WTC11 (cell line): ENCODE data around the gene SVIP. TPM values are rescaled to one million over a fixed set of nuclear protein-coding genes. Genes with fewer than 3 reads are reported as not detected.

ENCODE experiments used
- ATAC-seq: fragments of 200-7000 bp; cut with Tn5 transposase; 2 replicates; pipeline ENCODE4 v1.10.0; 2021; ENCODE audit warnings: mild to moderate bottlenecking, moderate library complexity
- CTCF ChIA-PET: fragments of 300-600 bp; sonication (Branson Sonifier 250); formaldehyde crosslinking; loops from one replicate; lab custom pipeline; 2021; ENCODE audit warnings: antibody characterized with exemption; lab: Charles Lee
- POLR2A ChIA-PET: fragments of 350-600 bp; sonication (Branson Sonifier 250); formaldehyde crosslinking; loops from one replicate; lab custom pipeline; 2021; ENCODE audit warnings: antibody characterized with exemption; lab: Charles Lee
- DNase-seq: peaks from one replicate; pipeline ENCODE4 v3.0.0; 2021; ENCODE audit warnings: low spot score
- H3K27ac Mint-ChIP-seq: 2 replicates; pipeline ENCODE4 v1.8.0; 2021; ENCODE audit warnings: mixed read lengths
- H3K27me3 Mint-ChIP-seq: 2 replicates; pipeline ENCODE4 v1.8.0; 2021; ENCODE audit warnings: low read depth, mild to moderate bottlenecking, moderate library complexity, mixed read lengths
- H3K36me3 Mint-ChIP-seq: 2 replicates; pipeline ENCODE4 v1.8.0; 2021; ENCODE audit warnings: mixed read lengths
- H3K4me1 Mint-ChIP-seq: 2 replicates; pipeline ENCODE4 v1.8.0; 2022; ENCODE audit warnings: mixed read lengths
- H3K4me3 Mint-ChIP-seq: 2 replicates; pipeline ENCODE4 v1.8.0; 2021; ENCODE audit warnings: mild to moderate bottlenecking, moderate library complexity, mixed read lengths
- H3K9me3 Mint-ChIP-seq: 2 replicates; pipeline ENCODE4 v1.8.0; 2021; ENCODE audit warnings: mixed read lengths
- ATF1 ChIP-seq: sonication (generic); formaldehyde crosslinking; IDR thresholded peaks from 2 replicates; pipeline ENCODE4 v1.8.1; 2023; ENCODE audit warnings: mild to moderate bottlenecking, moderate library complexity, missing genetic modification reagents
- EMX1 ChIP-seq: fragments of 250-450 bp; sonication (Bioruptor Pico); IDR thresholded peaks from 2 replicates; pipeline ENCODE4 v1.8.0; 2021; ENCODE audit warnings: mild to moderate bottlenecking
- ESRRA ChIP-seq: sonication (generic); formaldehyde crosslinking; IDR thresholded peaks from 2 replicates; pipeline ENCODE4 v1.8.1; 2022; ENCODE audit warnings: mild to moderate bottlenecking, missing genetic modification reagents, borderline replicate concordance
- ETV6 ChIP-seq: sonication (generic); formaldehyde crosslinking; IDR thresholded peaks from 2 replicates; pipeline ENCODE4 v1.8.1; 2022; ENCODE audit warnings: mild to moderate bottlenecking, missing genetic modification reagents
- GABPB1 ChIP-seq: sonication (generic); formaldehyde crosslinking; IDR thresholded peaks from 2 replicates; pipeline ENCODE4 v1.8.1; 2023; ENCODE audit warnings: mild to moderate bottlenecking, missing genetic modification reagents
- GTF2I ChIP-seq: fragments of 250-450 bp; sonication (Bioruptor Pico); conservative IDR thresholded peaks from 2 replicates; pipeline ENCODE4 v1.4.0; 2021; ENCODE audit warnings: mild to moderate bottlenecking
- IRF2 ChIP-seq: sonication (generic); formaldehyde crosslinking; IDR thresholded peaks from 2 replicates; pipeline ENCODE4 v1.8.0; 2022; ENCODE audit warnings: low read depth, missing genetic modification reagents, borderline replicate concordance
- KAT7 ChIP-seq: sonication (generic); formaldehyde crosslinking; IDR thresholded peaks from 2 replicates; pipeline ENCODE4 v1.8.1; 2023; ENCODE audit warnings: missing genetic modification reagents, mild to moderate bottlenecking, borderline replicate concordance
- NFATC4 ChIP-seq: fragments of 250-450 bp; sonication (Bioruptor Pico); IDR thresholded peaks from 2 replicates; pipeline ENCODE4 v1.9.0; 2021; ENCODE audit warnings: mild to moderate bottlenecking
- NFYB ChIP-seq: sonication (generic); formaldehyde crosslinking; conservative IDR thresholded peaks from 2 replicates; pipeline ENCODE4 v1.8.0; 2022; ENCODE audit warnings: low read depth, missing genetic modification reagents
- OVOL2 ChIP-seq: fragments of 250-450 bp; sonication (Bioruptor Pico); IDR thresholded peaks from 2 replicates; pipeline ENCODE4 v1.9.0; 2021; ENCODE audit warnings: mild to moderate bottlenecking, borderline replicate concordance
- SMAD4 ChIP-seq: sonication (generic); formaldehyde crosslinking; IDR thresholded peaks from 2 replicates; pipeline ENCODE4 v1.8.0; 2022; ENCODE audit warnings: mild to moderate bottlenecking, missing genetic modification reagents
- SP1 ChIP-seq: sonication (generic); formaldehyde crosslinking; conservative IDR thresholded peaks from 2 replicates; pipeline ENCODE4 v1.8.1; 2022; ENCODE audit warnings: missing genetic modification reagents
- TCF7 ChIP-seq: sonication (generic); formaldehyde crosslinking; IDR thresholded peaks from 2 replicates; pipeline ENCODE4 v1.8.0; 2022; ENCODE audit warnings: mild to moderate bottlenecking, low read depth, missing genetic modification reagents, moderate library complexity
- ZNF138 ChIP-seq: sonication (generic); formaldehyde crosslinking; conservative IDR thresholded peaks from 2 replicates; pipeline ENCODE4 v1.8.1; 2022; ENCODE audit warnings: mild to moderate bottlenecking, moderate library complexity, missing genetic modification reagents
- ZNF219 ChIP-seq: sonication (generic); formaldehyde crosslinking; IDR thresholded peaks from 2 replicates; pipeline ENCODE4 v1.8.0; 2023; ENCODE audit warnings: missing genetic modification reagents, mild to moderate bottlenecking, borderline replicate concordance
- ZNF317 ChIP-seq: sonication (generic); formaldehyde crosslinking; IDR thresholded peaks from 2 replicates; pipeline ENCODE4 v1.8.1; 2023; ENCODE audit warnings: low read depth, mild to moderate bottlenecking, moderate library complexity, missing genetic modification reagents, borderline replicate concordance
- ZNF423 ChIP-seq: fragments of 250-450 bp; sonication (Bioruptor Pico); IDR thresholded peaks from 2 replicates; pipeline ENCODE4 v2.1.2; 2022; ENCODE audit warnings: mild to moderate bottlenecking, moderate library complexity
- ZNF532 ChIP-seq: fragments of 250-450 bp; sonication (Bioruptor Pico); IDR thresholded peaks from 2 replicates; pipeline ENCODE4 v1.9.0; 2021; ENCODE audit warnings: mild to moderate bottlenecking, borderline replicate concordance
- ZNF671 ChIP-seq: fragments of 250-450 bp; sonication (Bioruptor Pico); IDR thresholded peaks from 2 replicates; pipeline ENCODE4 v1.8.0; 2021; ENCODE audit warnings: mild to moderate bottlenecking
- total RNA-seq: library from RNA; stranded (reverse); gene quantifications from 3 replicates; pipeline ENCODE4 v1.2.3, GENCODE V29; 2021
- TF ChIP-seq, protein P1 (sequence below): fragments of 250-450 bp; sonication (Bioruptor Pico); conservative IDR thresholded peaks from 2 replicates; pipeline ENCODE4 v1.9.0; 2021; ENCODE audit warnings: mild to moderate bottlenecking
- TF ChIP-seq, protein P2 (sequence below): fragments of 250-450 bp; sonication (Bioruptor Pico); IDR thresholded peaks from 2 replicates; pipeline ENCODE4 v1.9.0; 2021; ENCODE audit warnings: moderate library complexity, mild to moderate bottlenecking, inconsistent platforms, borderline replicate concordance
- TF ChIP-seq, protein P3 (sequence below): fragments of 250-450 bp; sonication (Bioruptor Pico); IDR thresholded peaks from 2 replicates; pipeline ENCODE4 v1.8.0; 2021; ENCODE audit warnings: mild to moderate bottlenecking
- TF ChIP-seq, protein P4 (sequence below): sonication (generic); formaldehyde crosslinking; IDR thresholded peaks from 2 replicates; pipeline ENCODE4 v1.8.1; 2023; ENCODE audit warnings: mild to moderate bottlenecking, moderate library complexity, missing genetic modification reagents
- TF ChIP-seq, protein P5 (sequence below): sonication (generic); formaldehyde crosslinking; IDR thresholded peaks from 2 replicates; pipeline ENCODE4 v1.8.1; 2023; ENCODE audit warnings: mild to moderate bottlenecking, missing genetic modification reagents, moderate library complexity

Gene SVIP
- total RNA-seq, 1 experiment from 2014 or later: 9.1 TPM

- H3K9me3 Mint-ChIP-seq: peaks cover 14% of the 10 kb centered on the region
- ChIA-PET POLR2A (no interaction called here), CTCF (no interaction called here)
- H3K27me3 Mint-ChIP-seq: no peaks in the 10 kb centered on the region
- no peak for ATAC-seq
- DNase-seq: no peak
- no peak overlapping the region for H3K4me3 Mint-ChIP-seq
- no peak overlapping the region for H3K27ac Mint-ChIP-seq
- H3K36me3 Mint-ChIP-seq: peaks cover 9% of the 10 kb centered on the region
- peaks cover 8% of the 10 kb centered on the region for H3K4me1 Mint-ChIP-seq
- TF ChIP-seq SMAD4 (no peak), ZNF219 (CRISPR knock-in tag) (no peak), NFYB (CRISPR knock-in tag) (no peak), IRF2 (CRISPR knock-in tag) (no peak), ZNF671 (no peak), NFATC4 (CRISPR knock-in tag) (no peak), ZNF317 (CRISPR knock-in tag) (no peak), ZNF138 (CRISPR knock-in tag) (no peak), OVOL2 (CRISPR knock-in tag) (no peak), EMX1 (CRISPR knock-in tag) (no peak), ZNF423 (CRISPR knock-in tag) (no peak), TCF7 (CRISPR knock-in tag) (no peak)
- TF ChIP-seq, protein P1, sequence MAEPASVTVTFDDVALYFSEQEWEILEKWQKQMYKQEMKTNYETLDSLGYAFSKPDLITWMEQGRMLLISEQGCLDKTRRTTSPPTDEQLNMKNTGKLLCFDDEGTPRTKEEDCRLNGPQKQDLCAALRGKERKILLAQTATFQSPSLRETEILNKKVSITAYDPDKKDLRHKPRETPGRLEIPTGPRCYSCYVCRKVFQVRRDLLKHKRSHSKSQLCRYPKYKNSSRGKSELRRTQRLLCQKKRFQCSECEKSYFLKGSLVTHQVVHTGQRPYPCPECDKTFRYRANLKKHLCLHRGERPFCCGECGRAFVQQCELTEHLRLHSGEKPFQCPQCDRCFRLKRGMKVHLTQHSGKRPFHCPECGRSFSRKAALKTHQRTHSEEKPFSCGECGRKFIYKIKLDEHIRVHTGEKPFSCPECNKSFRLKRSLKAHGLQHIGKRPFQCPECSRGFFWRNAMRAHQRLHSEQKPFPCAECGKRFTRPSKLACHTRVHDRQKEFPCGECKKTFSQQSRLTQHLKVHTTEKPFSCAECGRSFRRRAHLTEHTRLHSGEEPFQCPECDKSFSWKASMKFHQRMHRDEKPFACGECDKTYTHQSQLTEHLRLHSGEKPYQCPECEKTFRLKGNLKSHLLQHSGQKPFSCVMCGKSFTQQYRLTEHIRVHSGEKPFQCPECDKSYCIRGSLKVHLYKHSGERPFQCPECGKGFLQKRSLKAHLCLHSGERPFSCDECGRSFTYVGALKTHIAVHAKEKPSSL (CRISPR knock-in tag): no peak
- TF ChIP-seq, protein P2, sequence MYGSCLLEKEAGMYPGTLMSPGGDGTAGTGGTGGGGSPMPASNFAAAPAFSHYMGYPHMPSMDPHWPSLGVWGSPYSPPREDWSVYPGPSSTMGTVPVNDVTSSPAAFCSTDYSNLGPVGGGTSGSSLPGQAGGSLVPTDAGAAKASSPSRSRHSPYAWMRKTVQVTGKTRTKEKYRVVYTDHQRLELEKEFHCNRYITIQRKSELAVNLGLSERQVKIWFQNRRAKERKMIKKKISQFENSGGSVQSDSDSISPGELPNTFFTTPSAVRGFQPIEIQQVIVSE (CRISPR knock-in tag): no peak
- TF ChIP-seq, protein P3, sequence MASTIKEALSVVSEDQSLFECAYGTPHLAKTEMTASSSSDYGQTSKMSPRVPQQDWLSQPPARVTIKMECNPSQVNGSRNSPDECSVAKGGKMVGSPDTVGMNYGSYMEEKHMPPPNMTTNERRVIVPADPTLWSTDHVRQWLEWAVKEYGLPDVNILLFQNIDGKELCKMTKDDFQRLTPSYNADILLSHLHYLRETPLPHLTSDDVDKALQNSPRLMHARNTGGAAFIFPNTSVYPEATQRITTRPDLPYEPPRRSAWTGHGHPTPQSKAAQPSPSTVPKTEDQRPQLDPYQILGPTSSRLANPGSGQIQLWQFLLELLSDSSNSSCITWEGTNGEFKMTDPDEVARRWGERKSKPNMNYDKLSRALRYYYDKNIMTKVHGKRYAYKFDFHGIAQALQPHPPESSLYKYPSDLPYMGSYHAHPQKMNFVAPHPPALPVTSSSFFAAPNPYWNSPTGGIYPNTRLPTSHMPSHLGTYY (CRISPR knock-in tag): no peak
These were observed 21.6 kb downstream of the SVIP start for GRCh38 chr11:22807855-22808570.

- ChIA-PET POLR2A (no interaction called here), CTCF (no interaction called here)
- Mint-ChIP-seq H3K27me3 (no peaks in the 10 kb centered on the region), H3K36me3 (peaks cover 9% of the 10 kb centered on the region), H3K4me1 (peaks cover 8% of the 10 kb centered on the region), H3K4me3 (no peak overlapping the region), H3K27ac (no peak overlapping the region), H3K9me3 (peaks cover 14% of the 10 kb centered on the region)
- ATAC-seq (no peak), DNase-seq (no peak)
- TF ChIP-seq, protein P4, sequence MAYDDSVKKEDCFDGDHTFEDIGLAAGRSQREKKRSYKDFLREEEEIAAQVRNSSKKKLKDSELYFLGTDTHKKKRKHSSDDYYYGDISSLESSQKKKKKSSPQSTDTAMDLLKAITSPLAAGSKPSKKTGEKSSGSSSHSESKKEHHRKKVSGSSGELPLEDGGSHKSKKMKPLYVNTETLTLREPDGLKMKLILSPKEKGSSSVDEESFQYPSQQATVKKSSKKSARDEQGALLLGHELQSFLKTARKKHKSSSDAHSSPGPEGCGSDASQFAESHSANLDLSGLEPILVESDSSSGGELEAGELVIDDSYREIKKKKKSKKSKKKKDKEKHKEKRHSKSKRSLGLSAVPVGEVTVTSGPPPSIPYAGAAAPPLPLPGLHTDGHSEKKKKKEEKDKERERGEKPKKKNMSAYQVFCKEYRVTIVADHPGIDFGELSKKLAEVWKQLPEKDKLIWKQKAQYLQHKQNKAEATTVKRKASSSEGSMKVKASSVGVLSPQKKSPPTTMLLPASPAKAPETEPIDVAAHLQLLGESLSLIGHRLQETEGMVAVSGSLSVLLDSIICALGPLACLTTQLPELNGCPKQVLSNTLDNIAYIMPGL (CRISPR knock-in tag): no peak
- TF ChIP-seq ATF1 (no peak), ETV6 (CRISPR knock-in tag) (no peak), KAT7 (CRISPR knock-in tag) (no peak), SP1 (CRISPR knock-in tag) (no peak), NFYB (CRISPR knock-in tag) (no peak), ESRRA (no peak), OVOL2 (CRISPR knock-in tag) (no peak), GABPB1 (no peak), IRF2 (CRISPR knock-in tag) (no peak), ZNF423 (CRISPR knock-in tag) (no peak), GTF2I (CRISPR knock-in tag) (no peak), ZNF532 (CRISPR knock-in tag) (no peak), TCF7 (CRISPR knock-in tag) (no peak)
- TF ChIP-seq, protein P5, sequence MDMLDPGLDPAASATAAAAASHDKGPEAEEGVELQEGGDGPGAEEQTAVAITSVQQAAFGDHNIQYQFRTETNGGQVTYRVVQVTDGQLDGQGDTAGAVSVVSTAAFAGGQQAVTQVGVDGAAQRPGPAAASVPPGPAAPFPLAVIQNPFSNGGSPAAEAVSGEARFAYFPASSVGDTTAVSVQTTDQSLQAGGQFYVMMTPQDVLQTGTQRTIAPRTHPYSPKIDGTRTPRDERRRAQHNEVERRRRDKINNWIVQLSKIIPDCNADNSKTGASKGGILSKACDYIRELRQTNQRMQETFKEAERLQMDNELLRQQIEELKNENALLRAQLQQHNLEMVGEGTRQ: no peak
These were observed 22.2 kb downstream of the SVIP start for GRCh38 chr11:22807391-22807790.
